GM19397 (cell line): ENCODE results near the gene SFT2D1.

Source experiments
- ATAC-seq: cut with Tn5 transposase; IDR thresholded peaks from one replicate; pipeline ENCODE4 v1.9.1; 2021; ENCODE audit warnings: mild to moderate bottlenecking, moderate library complexity; ENCODE audit not compliant: unreplicated experiment

The SFT2D1 gene

GRCh38 chr6:166335378-166336302 is 6.7 kb downstream of the SFT2D1 start:
- peak; percentile 46 for ATAC-seq

- no peak for ATAC-seq
Observed at GRCh38 chr6:166334878-166335277, 7.5 kb downstream of the SFT2D1 start.

- peak; percentile 58 for ATAC-seq
Observed at GRCh38 chr6:166333172-166333995, 9.0 kb downstream of the SFT2D1 start.

- ATAC-seq: no peak
Observed at GRCh38 chr6:166331503-166332415, 10.6 kb downstream of the SFT2D1 start.

GRCh38 chr6:166330612-166331011 is 11.7 kb downstream of the SFT2D1 start:
- ATAC-seq: no peak

- peak; percentile 94 for ATAC-seq
Observed at GRCh38 chr6:166325383-166326042, 16.8 kb downstream of the SFT2D1 start.

- ATAC-seq: no peak
Observed at GRCh38 chr6:166323395-166323794, 18.9 kb downstream of the SFT2D1 start.

- ATAC-seq: no peak
Observed at GRCh38 chr6:166318649-166319600, 23.4 kb downstream of the SFT2D1 start.

GRCh38 chr6:166318227-166318626 is 24.1 kb downstream of the SFT2D1 start:
- no peak for ATAC-seq

- ATAC-seq: no peak
Observed at GRCh38 chr6:166317261-166318212, 24.8 kb downstream of the SFT2D1 start.

- no peak for ATAC-seq
Observed at GRCh38 chr6:166315436-166315835, 26.9 kb downstream of the SFT2D1 start.

GRCh38 chr6:166314454-166314853 is 27.9 kb downstream of the SFT2D1 start:
- ATAC-seq: no peak

GRCh38 chr6:166313255-166314070 is 28.9 kb downstream of the SFT2D1 start:
- ATAC-seq: peak; percentile 78

GRCh38 chr6:166312832-166313231 is 29.5 kb downstream of the SFT2D1 start:
- ATAC-seq: no peak

GRCh38 chr6:166310634-166311033 is 31.7 kb downstream of the SFT2D1 start:
- ATAC-seq: no peak

GRCh38 chr6:166309977-166310376 is 32.4 kb downstream of the SFT2D1 start:
- ATAC-seq: no peak
